Kidney epithelial cell (primary cell): ENCODE data around the gene EIF2B2. TPM values are rescaled to one million over a fixed set of nuclear protein-coding genes. Genes with fewer than 3 reads are reported as not detected.

ENCODE experiments used
- DNase-seq: peaks from one replicate; pipeline ENCODE4 v3.0.0-alpha.2; 2010; ENCODE audit warnings: low read depth
- H3K27me3 ChIP-seq: 2 replicates; pipeline ENCODE4 v1.6.0; 2011; ENCODE audit warnings: low read length; ENCODE audit not compliant: control insufficient read depth, insufficient read depth
- H3K36me3 ChIP-seq: 2 replicates; pipeline ENCODE4 v1.5.1; 2011; ENCODE audit warnings: low read length; ENCODE audit not compliant: control insufficient read depth, insufficient read depth
- H3K4me3 ChIP-seq: 2 replicates; pipeline ENCODE4 v1.5.1; 2011; ENCODE audit warnings: low read depth, mild to moderate bottlenecking, control low read depth, low read length
- total RNA-seq: library from RNA; depleted of rRNA; stranded (reverse); fragments of >200 nt; gene quantifications from 2 replicates; pipeline ENCODE4 v1.2.3, GENCODE V29; 2015
- TF ChIP-seq, protein P1 (sequence below): IDR thresholded peaks from 2 replicates; pipeline ENCODE4 v1.5.1; 2011; ENCODE audit warnings: mild to moderate bottlenecking, moderate library complexity, low read length, control low read depth, inconsistent platforms; ENCODE audit not compliant: insufficient read depth, poor library complexity, severe bottlenecking

EIF2B2 gene
- total RNA-seq, 1 donor from 2014 or later, result 78.6 TPM

DNA sequence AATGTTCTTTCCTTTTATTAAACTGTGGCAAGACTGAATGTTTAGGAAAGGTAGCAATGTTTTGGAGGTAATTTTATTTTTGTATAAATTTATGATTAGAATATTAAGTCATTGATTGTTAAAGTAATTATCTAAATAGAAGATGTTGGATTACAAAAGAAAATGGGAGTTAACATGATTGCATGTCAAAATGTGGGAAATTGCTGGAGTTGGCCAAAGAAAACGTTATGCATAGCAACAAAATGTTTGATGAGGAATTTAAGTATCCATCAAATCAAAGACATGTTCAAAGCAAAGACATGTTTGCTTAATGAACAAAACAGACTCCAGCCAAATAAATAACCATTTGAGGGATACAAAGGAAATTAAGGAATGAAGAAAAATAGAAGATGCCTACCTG is 51.7 kb downstream of the EIF2B2 start:
- no peak overlapping the region for H3K4me3 ChIP-seq
- no peak for DNase-seq
- H3K27me3 ChIP-seq, result no peaks in the 10 kb centered on the region
- H3K36me3 ChIP-seq, result no peaks in the 10 kb centered on the region
- TF ChIP-seq, protein P1, sequence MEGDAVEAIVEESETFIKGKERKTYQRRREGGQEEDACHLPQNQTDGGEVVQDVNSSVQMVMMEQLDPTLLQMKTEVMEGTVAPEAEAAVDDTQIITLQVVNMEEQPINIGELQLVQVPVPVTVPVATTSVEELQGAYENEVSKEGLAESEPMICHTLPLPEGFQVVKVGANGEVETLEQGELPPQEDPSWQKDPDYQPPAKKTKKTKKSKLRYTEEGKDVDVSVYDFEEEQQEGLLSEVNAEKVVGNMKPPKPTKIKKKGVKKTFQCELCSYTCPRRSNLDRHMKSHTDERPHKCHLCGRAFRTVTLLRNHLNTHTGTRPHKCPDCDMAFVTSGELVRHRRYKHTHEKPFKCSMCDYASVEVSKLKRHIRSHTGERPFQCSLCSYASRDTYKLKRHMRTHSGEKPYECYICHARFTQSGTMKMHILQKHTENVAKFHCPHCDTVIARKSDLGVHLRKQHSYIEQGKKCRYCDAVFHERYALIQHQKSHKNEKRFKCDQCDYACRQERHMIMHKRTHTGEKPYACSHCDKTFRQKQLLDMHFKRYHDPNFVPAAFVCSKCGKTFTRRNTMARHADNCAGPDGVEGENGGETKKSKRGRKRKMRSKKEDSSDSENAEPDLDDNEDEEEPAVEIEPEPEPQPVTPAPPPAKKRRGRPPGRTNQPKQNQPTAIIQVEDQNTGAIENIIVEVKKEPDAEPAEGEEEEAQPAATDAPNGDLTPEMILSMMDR, result no peak

- TF ChIP-seq, protein P1, result no peak
- H3K36me3 ChIP-seq, result no peaks in the 10 kb centered on the region
- DNase-seq, result no peak
- no peaks in the 10 kb centered on the region for H3K27me3 ChIP-seq
- no peak overlapping the region for H3K4me3 ChIP-seq
These were observed 56.9 kb downstream of the EIF2B2 start for GRCh38 chr14:75059642-75060041.

GRCh38 chr14:75060420-75060819 is 57.7 kb downstream of the EIF2B2 start:
- Histone ChIP-seq H3K36me3 (no peaks in the 10 kb centered on the region), H3K27me3 (no peaks in the 10 kb centered on the region), H3K4me3 (no peak overlapping the region)
- TF ChIP-seq, protein P1, result no peak
- DNase-seq, result no peak

Other genes with a start within 250 kb of the EIF2B2 start
- 33.5 and 34.7 TPM in 2 replicates for gene YLPM1, start 239.6 kb upstream of the EIF2B2 start, total RNA-seq
- not detected in 2 replicates for gene PROX2, start 126.8 kb upstream of the EIF2B2 start, total RNA-seq
- 84.1 and 87.0 TPM in 2 replicates for gene DLST, start 121.0 kb upstream of the EIF2B2 start, total RNA-seq
- gene RPS6KL1, start 79.7 kb upstream of the EIF2B2 start, total RNA-seq, result 20.0 and 20.7 TPM in 2 replicates
- gene PGF, start 47.3 kb upstream of the EIF2B2 start, total RNA-seq, result 10.5 and 11.2 TPM in 2 replicates
- 17.9 TPM in 2 replicates for gene MLH3, start 48.5 kb downstream of the EIF2B2 start, total RNA-seq
- gene ACYP1, start 61.1 kb downstream of the EIF2B2 start, total RNA-seq, result 6.8 and 18.6 TPM in 2 replicates
- gene ZC2HC1C, start 66.7 kb downstream of the EIF2B2 start, total RNA-seq, result 4.0 and 9.2 TPM in 2 replicates
- gene NEK9, start 124.1 kb downstream of the EIF2B2 start, total RNA-seq, result 28.1 and 43.5 TPM in 2 replicates
- gene TMED10, start 173.7 kb downstream of the EIF2B2 start, total RNA-seq, result 271 and 309 TPM in 2 replicates